HepG2 (cell line): Measurements from ENCODE around the gene SLC43A1. TPM values are rescaled to one million over a fixed set of nuclear protein-coding genes. Genes with fewer than 3 reads are reported as not detected.

ENCODE experiments used
- FOXP1 ChIP-seq, 2 experiments: fragments of 450-650 bp in 1 of 2; IDR thresholded peaks; 2 replicates each; pipeline ENCODE4 v1.6.1; 2017 to 2018; ENCODE audit warnings: antibody characterized with exemption in 1 of 2
- GLI4 ChIP-seq: sonication (generic); formaldehyde crosslinking; IDR thresholded peaks from 2 replicates; pipeline ENCODE4 v1.5.1; 2020; ENCODE audit warnings: missing genetic modification reagents, mild to moderate bottlenecking, moderate library complexity, borderline replicate concordance
- HMGXB4 ChIP-seq, 2 experiments: sonication (generic) in 1 of 2; formaldehyde crosslinking in 1 of 2; IDR thresholded peaks; 2 replicates each; pipeline versions ENCODE4 v1.4.0 to v1.6.1; 2018 to 2020; ENCODE audit warnings: missing genetic modification reagents in 2 of 2, borderline replicate concordance in 1 of 2, low read depth in 1 of 2, mild to moderate bottlenecking in 1 of 2, missing biosample characterization in 1 of 2
- JUN ChIP-seq: sonication (generic); formaldehyde crosslinking; IDR thresholded peaks from 2 replicates; pipeline ENCODE4 v1.4.0; 2020; ENCODE audit warnings: mild to moderate bottlenecking, missing genetic modification reagents
- KLF11 ChIP-seq: IDR thresholded peaks from 2 replicates; pipeline ENCODE4 v1.6.1; 2016; ENCODE audit warnings: missing compliant biosample characterization
- PPARG ChIP-seq: conservative IDR thresholded peaks from 2 replicates; pipeline ENCODE4 v1.6.1; 2016; ENCODE audit warnings: missing biosample characterization, missing genetic modification reagents
- PRMT3 ChIP-seq: sonication (generic); formaldehyde crosslinking; IDR thresholded peaks from 2 replicates; pipeline ENCODE4 v1.8.1; 2022; ENCODE audit warnings: low read depth, mild to moderate bottlenecking, moderate library complexity, missing genetic modification reagents, borderline replicate concordance
- SATB2 ChIP-seq: sonication (generic); formaldehyde crosslinking; IDR thresholded peaks from 2 replicates; pipeline ENCODE4 v1.5.0; 2020; ENCODE audit warnings: missing genetic modification reagents
- SRF ChIP-seq: IDR thresholded peaks from 2 replicates; pipeline ENCODE4 v1.6.1; 2011; ENCODE audit warnings: mild to moderate bottlenecking, low read depth, low read length, moderate library complexity
- TSC22D2 ChIP-seq: sonication (generic); formaldehyde crosslinking; IDR thresholded peaks from 2 replicates; pipeline ENCODE4 v1.5.1; 2020; ENCODE audit warnings: missing genetic modification reagents, mild to moderate bottlenecking, borderline replicate concordance
- U2AF2 ChIP-seq: fragments of 200-400 bp; formaldehyde crosslinking; IDR thresholded peaks from 2 replicates; pipeline ENCODE4 v1.6.1; 2017; ENCODE audit warnings: low read depth, mild to moderate bottlenecking, low read length
- ZBTB37 ChIP-seq: sonication (generic); formaldehyde crosslinking; IDR thresholded peaks from 2 replicates; pipeline ENCODE4 v1.4.0; 2020; ENCODE audit warnings: mild to moderate bottlenecking, missing genetic modification reagents
- ZFP36L2 ChIP-seq: sonication (generic); formaldehyde crosslinking; IDR thresholded peaks from 2 replicates; pipeline ENCODE4 v1.4.0; 2020; ENCODE audit warnings: missing genetic modification reagents
- ZNF205 ChIP-seq: IDR thresholded peaks from 2 replicates; pipeline ENCODE4 v1.6.1; 2018; ENCODE audit warnings: missing biosample characterization, missing genetic modification reagents
- ZNF207 ChIP-seq: fragments of 450-650 bp; IDR thresholded peaks from 2 replicates; pipeline ENCODE4 v1.6.1; 2016; ENCODE audit warnings: antibody characterized with exemption, borderline replicate concordance
- ZNF230 ChIP-seq: sonication (generic); formaldehyde crosslinking; IDR thresholded peaks from 2 replicates; pipeline ENCODE4 v1.4.0; 2020; ENCODE audit warnings: mild to moderate bottlenecking, missing genetic modification reagents
- ZNF354B ChIP-seq: sonication (generic); formaldehyde crosslinking; IDR thresholded peaks from 2 replicates; pipeline ENCODE4 v1.8.0; 2022; ENCODE audit warnings: mild to moderate bottlenecking, missing genetic modification reagents
- ZNF460 ChIP-seq: sonication (generic); formaldehyde crosslinking; IDR thresholded peaks from 2 replicates; pipeline ENCODE4 v1.5.1; 2020; ENCODE audit warnings: missing genetic modification reagents, mild to moderate bottlenecking, borderline replicate concordance
- ZNF550 ChIP-seq: sonication (generic); formaldehyde crosslinking; IDR thresholded peaks from 2 replicates; pipeline ENCODE4 v1.4.0; 2020; ENCODE audit warnings: mild to moderate bottlenecking, missing genetic modification reagents, borderline replicate concordance
- polyA plus RNA-seq, 8 experiments: library from polyadenylated mRNA; depleted of rRNA in 3 of 8; stranded (reverse) in 7 of 8; unstranded in 1 of 8; fragments of >200 nt; fragmentation: Illumina TruSeq in 4 of 8; extraction: Trizol in 4 of 8; gene quantifications; 2 replicates each; pipeline versions ENCODE4 v1.2.1 to v1.2.3, GENCODE V29; 2011 to 2016; ENCODE audit warnings: low read depth in 4 of 8, missing spikeins in 1 of 8, mixed read lengths in 1 of 8; ENCODE audit not compliant: insufficient read depth in 1 of 8
- total RNA-seq, 5 experiments: library from RNA; depleted of rRNA; stranded (reverse); fragments of >200 nt; fragmentation: Illumina TruSeq; extraction: Trizol; gene quantifications; 2 replicates each; pipeline ENCODE4 v1.2.3, GENCODE V29; 2016; ENCODE audit warnings: low read depth in 1 of 5
- TF ChIP-seq, protein P1 (sequence below): sonication (generic); formaldehyde crosslinking; IDR thresholded peaks from 2 replicates; pipeline ENCODE4 v1.8.0; 2022; ENCODE audit warnings: missing genetic modification reagents, mild to moderate bottlenecking, inconsistent platforms, borderline replicate concordance

SLC43A1 gene
- total and polyA plus RNA-seq, 2 of the 13 experiments (the other 11 are each of a cell fraction or from before 2014, with no cell fraction given), result 72.3 to 87.6 TPM

DNA sequence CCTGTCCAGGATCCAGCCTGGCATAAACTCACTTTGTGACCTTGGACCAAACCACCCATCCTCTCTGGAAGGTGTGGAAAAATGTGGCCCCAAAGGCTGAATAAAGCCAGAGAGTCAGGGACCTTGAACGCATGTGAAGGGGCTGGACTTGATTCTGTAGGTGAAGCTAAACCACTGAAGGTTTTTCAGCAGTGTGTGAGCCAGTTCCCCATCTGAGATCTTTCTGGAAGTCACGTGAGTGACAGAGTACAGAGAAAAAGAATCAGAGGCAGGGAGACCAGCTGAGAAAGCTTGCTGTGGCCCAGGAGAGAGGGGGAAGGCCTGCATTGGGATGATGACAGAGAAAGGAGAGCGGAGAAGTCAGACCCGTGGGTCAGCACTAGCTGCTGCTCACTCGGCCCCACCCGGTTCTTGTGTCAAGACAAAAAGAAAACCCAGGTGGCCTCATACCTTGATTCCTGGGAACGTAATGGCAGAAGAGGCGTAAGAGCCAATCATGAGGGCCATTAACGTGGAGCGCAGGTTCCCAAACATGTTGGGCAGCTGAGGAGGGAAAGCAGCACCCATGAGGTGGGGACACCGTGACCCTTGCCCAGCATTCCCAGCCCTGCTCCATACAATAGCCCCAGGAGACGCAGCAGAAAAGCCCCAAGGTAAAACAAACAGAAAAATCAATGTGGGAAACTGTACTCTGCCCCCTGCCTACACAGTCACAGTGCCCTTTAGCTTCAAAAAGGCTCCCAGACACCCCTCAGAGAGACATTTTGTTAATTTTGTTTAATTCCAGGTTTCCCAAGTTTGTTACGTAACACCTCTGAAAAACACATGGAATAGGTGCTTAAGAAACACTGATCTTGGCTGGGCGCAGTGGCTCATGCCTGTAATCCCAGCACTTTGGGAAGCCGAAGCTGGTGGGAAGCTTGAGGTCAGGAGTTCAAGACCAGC is 17.9 kb downstream of the SLC43A1 start (continued):
- no peak for TF ChIP-seq TSC22D2
- TF ChIP-seq GLI4 (CRISPR knock-in tag), result no peak
- TF ChIP-seq ZNF550 (CRISPR knock-in tag), result no peak
- no peak for TF ChIP-seq U2AF2
- no peak for TF ChIP-seq PRMT3 (CRISPR knock-in tag)
- peak; percentile 12 to 63; a peak in 2 of 4 replicates for TF ChIP-seq HMGXB4 (CRISPR knock-in tag; IDR thresholded peaks at IDR 0.05; ENCODE audit: borderline replicate concordance in 1 of 2, low read depth in 1 of 2)
- no peak for TF ChIP-seq JUN
- no peak for TF ChIP-seq SRF
- peak; percentile 66; the same call in 1 of the 2 replicates for TF ChIP-seq ZNF230 (CRISPR knock-in tag)
- TF ChIP-seq ZBTB37 (CRISPR knock-in tag), result peak; percentile 71; the same call in 1 of the 2 replicates
- 0 out of 2 replicates have a peak, but pooled peaks have one; percentile 34 for TF ChIP-seq ZNF354B (CRISPR knock-in tag)
- no peak for TF ChIP-seq ZNF460 (CRISPR knock-in tag)
- TF ChIP-seq ZFP36L2, result no peak
- 0 out of 2 replicates have a peak, but pooled peaks have one; percentile 26 for TF ChIP-seq ZNF205 (CRISPR knock-in tag)
- TF ChIP-seq KLF11, result no peak
- peak; percentile 99 for TF ChIP-seq PPARG (CRISPR knock-in tag)
- no peak for TF ChIP-seq ZNF207
- TF ChIP-seq, protein P1, sequence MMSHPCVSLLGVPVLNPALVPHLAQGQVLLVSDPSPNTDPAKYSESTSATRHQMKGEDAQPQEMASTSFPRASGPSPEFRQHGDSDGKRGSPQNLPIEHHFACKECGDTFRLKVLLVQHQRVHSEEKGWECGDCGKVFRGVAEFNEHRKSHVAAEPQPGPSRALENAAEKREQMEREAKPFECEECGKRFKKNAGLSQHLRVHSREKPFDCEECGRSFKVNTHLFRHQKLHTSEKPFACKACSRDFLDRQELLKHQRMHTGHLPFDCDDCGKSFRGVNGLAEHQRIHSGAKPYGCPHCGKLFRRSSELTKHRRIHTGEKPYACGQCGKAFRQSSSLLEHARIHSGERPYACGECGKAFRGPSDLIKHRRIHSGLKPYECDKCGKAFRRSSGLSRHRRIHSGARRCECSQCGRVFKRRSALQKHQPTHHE (CRISPR knock-in tag), result 0 out of 2 replicates have a peak, but pooled peaks have one; percentile 42
- no peak for TF ChIP-seq SATB2 (CRISPR knock-in tag)
- TF ChIP-seq FOXP1 (IDR thresholded peaks at IDR 0.05), result no peak
- peak; percentile 75 for TF ChIP-seq FOXP1 (CRISPR knock-in tag; IDR thresholded peaks at IDR 0.05)
